Stimulated activated CD4-positive, alpha-beta T cell treated with anti-CD3 and anti-CD28 coated beads, Interleukin-12 subunit alpha, Interleukin-12 subunit beta, amount 100 ng/mL, for 48 hours (primary cell): ENCODE results near the gene UPB1.

Experiments
- DNase-seq, 3 donors: peaks; one replicate each; pipeline ENCODE4 v3.0.0-alpha.2; 2020; ENCODE audit warnings: low read depth in 2 of 3, low spot score in 1 of 3

Gene UPB1

GRCh38 chr22:24494528-24495364 is at the start of gene UPB1:
Gene UPB1, plus strand, starts transcription at chr22:24495332. Its CDS starts 72 bp downstream, at chr22:24495404.
- DNase-seq: no peak

GRCh38 chr22:24445481-24446259 is 49.5 kb upstream of the UPB1 start:
- DNase-seq: no peak

GRCh38 chr22:24446260-24446611 is 48.9 kb upstream of the UPB1 start:
- no peak for DNase-seq

GRCh38 chr22:24450610-24451009 is 44.5 kb upstream of the UPB1 start:
- DNase-seq: no peak

- no peak for DNase-seq
Observed at GRCh38 chr22:24451162-24451561, 44.0 kb upstream of the UPB1 start.

GRCh38 chr22:24453853-24454252 is 41.3 kb upstream of the UPB1 start:
- DNase-seq: no peak

- no peak for DNase-seq
Observed at GRCh38 chr22:24455039-24455438, 40.1 kb upstream of the UPB1 start.

GRCh38 chr22:24455751-24456426 is 39.2 kb upstream of the UPB1 start:
- DNase-seq: no peak

GRCh38 chr22:24457894-24458420 is 37.2 kb upstream of the UPB1 start:
- no peak for DNase-seq

- DNase-seq: no peak
Observed at GRCh38 chr22:24459911-24460310, 35.2 kb upstream of the UPB1 start.

- no peak for DNase-seq
Observed at GRCh38 chr22:24460418-24461089, 34.6 kb upstream of the UPB1 start.

GRCh38 chr22:24463071-24463760 is 31.9 kb upstream of the UPB1 start:
- no peak for DNase-seq

GRCh38 chr22:24465566-24465965 is 29.6 kb upstream of the UPB1 start:
- DNase-seq: no peak

- no peak for DNase-seq
Observed at GRCh38 chr22:24465975-24466374, 29.2 kb upstream of the UPB1 start.

- DNase-seq: no peak
Observed at GRCh38 chr22:24466716-24467328, 28.3 kb upstream of the UPB1 start.

- DNase-seq: no peak
Observed at GRCh38 chr22:24467340-24467739, 27.8 kb upstream of the UPB1 start.

- no peak for DNase-seq
Observed at GRCh38 chr22:24471570-24471969, 23.6 kb upstream of the UPB1 start.

- no peak for DNase-seq
Observed at GRCh38 chr22:24473284-24473683, 21.8 kb upstream of the UPB1 start.

GRCh38 chr22:24474221-24474620 is 20.9 kb upstream of the UPB1 start:
- DNase-seq: no peak

- no peak for DNase-seq
Observed at GRCh38 chr22:24474649-24475255, 20.4 kb upstream of the UPB1 start.
